Liver (tissue), 3 donors: Measurements from ENCODE around the gene IPPK.

Experiments used
- CTCF ChIP-seq: fragments of 150-350 bp; IDR thresholded peaks from 2 replicates; pipeline ENCODE4 v1.5.1; 2017; ENCODE audit warnings: improper control_type of control experiment, low read depth, low read length; ENCODE audit not compliant: missing input control
- GABPA ChIP-seq, 2 donors: IDR thresholded peaks in 1 of 2; conservative IDR thresholded peaks in 1 of 2; 2 replicates each; pipeline ENCODE4 v1.6.1; 2016; ENCODE audit warnings: antibody characterized with exemption in 2 of 2, mild to moderate bottlenecking in 1 of 2, moderate library complexity in 1 of 2
- RAD21 ChIP-seq, 2 donors: IDR thresholded peaks; 2 replicates each; pipeline ENCODE4 v1.6.1; 2016; ENCODE audit warnings: antibody characterized with exemption in 2 of 2, mild to moderate bottlenecking in 2 of 2
- SP1 ChIP-seq: IDR thresholded peaks from 2 replicates; pipeline ENCODE4 v1.6.1; 2018; ENCODE audit warnings: antibody characterized with exemption, mild to moderate bottlenecking
- YY1 ChIP-seq: IDR thresholded peaks from 2 replicates; pipeline ENCODE4 v1.6.1; 2016; ENCODE audit warnings: antibody characterized with exemption, mild to moderate bottlenecking
- donor health status: healthy.
- donor health status: healthy.

GRCh38 chr9:92712767-92713166, 42.8 kb upstream of the IPPK start:
- TF ChIP-seq CTCF = no peak
- no peak for TF ChIP-seq RAD21 (IDR thresholded peaks at IDR 0.05)
- no peak for TF ChIP-seq YY1
- no peak for TF ChIP-seq GABPA (IDR thresholded peaks at IDR 0.05 in 1 of 2, conservative IDR thresholded peaks at IDR 0.05 in 1 of 2)
- TF ChIP-seq SP1 = no peak
